ENCODE data around the gene ALDH3A2.

ALDH3A2 gene

GRCh38 chr17:19720631-19721426, 72.3 kb downstream of the ALDH3A2 start:
- Mint-ChIP-seq H3K4me3 (peak overlapping the region in 2 of 3 experiments; percentile 13 to 44), H3K9me3 (no peaks in the 10 kb centered on the region), H3K36me3 (ENCODE audit: low read depth) (no peaks in the 10 kb centered on the region), H3K27ac (peak overlapping the region; percentile 42 to 84 (median 82)), H3K4me1 (peaks cover 52% of the 10 kb centered on the region), H3K27me3 (ENCODE audit: low read depth) (peaks cover 14% of the 10 kb centered on the region)
- no peak for TF ChIP-seq CTCF (IDR thresholded peaks at IDR 0.05; ENCODE audit: unreplicated experiment in 3 of 3)

GRCh38 chr17:19723964-19724363, 75.4 kb downstream of the ALDH3A2 start:
- TF ChIP-seq CTCF (IDR thresholded peaks at IDR 0.05; ENCODE audit: unreplicated experiment in 3 of 3), result no peak
- Mint-ChIP-seq H3K27ac (no peak overlapping the region), H3K27me3 (ENCODE audit: low read depth) (peaks cover 21% of the 10 kb centered on the region), H3K4me1 (peaks cover 67% of the 10 kb centered on the region), H3K36me3 (ENCODE audit: low read depth) (no peaks in the 10 kb centered on the region), H3K4me3 (no peak overlapping the region), H3K9me3 (no peaks in the 10 kb centered on the region)

- no peak overlapping the region for H3K4me3 Mint-ChIP-seq
- H3K27me3 Mint-ChIP-seq (ENCODE audit: low read depth), result peaks cover 25% of the 10 kb centered on the region
- H3K9me3 Mint-ChIP-seq, result no peaks in the 10 kb centered on the region
- TF ChIP-seq CTCF (IDR thresholded peaks at IDR 0.05; ENCODE audit: unreplicated experiment in 3 of 3), result no peak
- H3K36me3 Mint-ChIP-seq (ENCODE audit: low read depth), result no peaks in the 10 kb centered on the region
- H3K27ac Mint-ChIP-seq, result peak overlapping the region in 1 of 3 experiments; percentile 11
- peaks cover 62% of the 10 kb centered on the region for H3K4me1 Mint-ChIP-seq
These were observed 76.2 kb downstream of the ALDH3A2 start for GRCh38 chr17:19724501-19725420.

- Mint-ChIP-seq H3K4me1 (peaks cover 55% of the 10 kb centered on the region), H3K27ac (peak overlapping the region in 1 of 3 experiments; percentile 11), H3K36me3 (ENCODE audit: low read depth) (no peaks in the 10 kb centered on the region), H3K9me3 (no peaks in the 10 kb centered on the region), H3K27me3 (ENCODE audit: low read depth) (peaks cover 25% of the 10 kb centered on the region), H3K4me3 (no peak overlapping the region)
- no peak for TF ChIP-seq CTCF (IDR thresholded peaks at IDR 0.05; ENCODE audit: unreplicated experiment in 3 of 3)
These were observed 76.9 kb downstream of the ALDH3A2 start for GRCh38 chr17:19725486-19725885.

- Mint-ChIP-seq H3K9me3 (no peaks in the 10 kb centered on the region), H3K36me3 (ENCODE audit: low read depth) (no peaks in the 10 kb centered on the region), H3K27me3 (ENCODE audit: low read depth) (peaks cover 20% of the 10 kb centered on the region), H3K27ac (peak overlapping the region; percentile 43 to 76 (median 57)), H3K4me3 (peak overlapping the region in 1 of 3 experiments; percentile 6), H3K4me1 (peaks cover 41% of the 10 kb centered on the region)
- TF ChIP-seq CTCF (IDR thresholded peaks at IDR 0.05; ENCODE audit: unreplicated experiment in 3 of 3), result no peak
These were observed 78.3 kb downstream of the ALDH3A2 start for GRCh38 chr17:19726631-19727376.

All from nephron (organoid).